GM12892 (cell line): ENCODE results near the gene MORN4.

Experiments used
- POLR2A ChIP-seq: IDR thresholded peaks from 2 replicates; pipeline ENCODE4 v1.6.1; 2011; ENCODE audit warnings: low read depth, low read length, control low read depth
- POLR2AphosphoS5 ChIP-seq: IDR thresholded peaks from 2 replicates; pipeline ENCODE4 v1.6.1; 2011; ENCODE audit warnings: low read depth, low read length, control low read depth

GRCh38 chr10:97682042-97682441 is 48.7 kb upstream of the MORN4 start:
- TF ChIP-seq POLR2A, result no peak
- TF ChIP-seq POLR2AphosphoS5, result no peak
